Fibroblast of lung (primary cell): ENCODE data around the gene C1QTNF8.

ENCODE experiments used
- EZH2 ChIP-seq: IDR thresholded peaks from 2 replicates; pipeline ENCODE4 v1.5.1; 2012; ENCODE audit warnings: low read length, control low read depth, mild to moderate bottlenecking; ENCODE audit errors: missing control alignments
- TF ChIP-seq, protein P1 (sequence below), 2 donors: IDR thresholded peaks in 1 of 2; conservative IDR thresholded peaks in 1 of 2; 1 replicate in 1 of 2; 2 replicates in 1 of 2; pipeline ENCODE4 v1.5.1; 2011 to 2012; ENCODE audit warnings: low read length in 2 of 2, control low read depth in 1 of 2, inconsistent platforms in 1 of 2, low read depth in 1 of 2, mild to moderate bottlenecking in 1 of 2

DNA sequence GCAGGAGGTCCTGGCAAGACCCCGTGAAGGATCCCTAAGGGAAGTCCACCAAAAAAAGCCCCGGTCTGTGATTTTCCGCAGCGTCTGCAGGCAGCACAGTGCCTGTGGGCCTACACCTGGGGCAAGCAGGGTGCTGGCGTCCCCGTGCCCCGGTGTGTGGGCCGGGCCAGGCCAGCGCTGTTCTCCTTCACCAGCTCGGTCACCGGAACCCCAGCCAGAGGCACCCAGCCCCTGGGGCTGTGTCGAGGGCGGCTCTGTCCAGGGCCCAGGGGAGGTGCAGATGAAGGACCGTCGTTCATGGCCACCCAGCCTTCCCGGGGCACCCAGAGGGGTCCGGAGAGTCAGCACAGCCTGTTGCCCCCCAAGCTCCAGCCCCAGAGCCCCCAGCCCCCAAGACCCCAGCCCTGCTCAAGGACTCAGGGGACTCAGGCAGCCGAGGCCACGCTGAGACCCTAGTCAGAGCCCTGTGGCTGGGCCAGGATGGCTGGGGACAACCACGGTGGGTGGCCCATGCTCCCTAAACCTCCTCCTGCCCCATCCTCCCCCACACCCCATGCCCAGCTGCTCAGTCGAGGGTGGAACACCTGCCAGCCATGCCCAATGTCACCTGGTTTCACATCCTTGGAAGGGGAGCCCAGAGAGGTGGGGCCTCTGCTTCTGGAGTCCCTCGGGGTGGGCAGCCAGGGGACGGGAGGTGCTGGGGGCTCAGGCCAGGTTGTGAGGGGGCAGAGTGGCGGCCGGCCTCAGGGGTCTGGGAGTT is 5.7 kb upstream of the C1QTNF8 start:
- TF ChIP-seq, protein P1, sequence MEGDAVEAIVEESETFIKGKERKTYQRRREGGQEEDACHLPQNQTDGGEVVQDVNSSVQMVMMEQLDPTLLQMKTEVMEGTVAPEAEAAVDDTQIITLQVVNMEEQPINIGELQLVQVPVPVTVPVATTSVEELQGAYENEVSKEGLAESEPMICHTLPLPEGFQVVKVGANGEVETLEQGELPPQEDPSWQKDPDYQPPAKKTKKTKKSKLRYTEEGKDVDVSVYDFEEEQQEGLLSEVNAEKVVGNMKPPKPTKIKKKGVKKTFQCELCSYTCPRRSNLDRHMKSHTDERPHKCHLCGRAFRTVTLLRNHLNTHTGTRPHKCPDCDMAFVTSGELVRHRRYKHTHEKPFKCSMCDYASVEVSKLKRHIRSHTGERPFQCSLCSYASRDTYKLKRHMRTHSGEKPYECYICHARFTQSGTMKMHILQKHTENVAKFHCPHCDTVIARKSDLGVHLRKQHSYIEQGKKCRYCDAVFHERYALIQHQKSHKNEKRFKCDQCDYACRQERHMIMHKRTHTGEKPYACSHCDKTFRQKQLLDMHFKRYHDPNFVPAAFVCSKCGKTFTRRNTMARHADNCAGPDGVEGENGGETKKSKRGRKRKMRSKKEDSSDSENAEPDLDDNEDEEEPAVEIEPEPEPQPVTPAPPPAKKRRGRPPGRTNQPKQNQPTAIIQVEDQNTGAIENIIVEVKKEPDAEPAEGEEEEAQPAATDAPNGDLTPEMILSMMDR (conservative IDR thresholded peaks at IDR 0.05 in 1 of 2, IDR thresholded peaks at IDR 0.05 in 1 of 2; ENCODE audit: low read depth in 1 of 2, low read length in 2 of 2): no peak
- TF ChIP-seq EZH2: no peak
